GM23248 (cell line): Measurements from ENCODE around the gene ZDHHC20.

Experiments used
- EZH2 ChIP-seq: fragments of 200-600 bp; sonication (generic); IDR thresholded peaks from 2 replicates; pipeline ENCODE4 v1.6.1; 2018; ENCODE audit warnings: antibody characterized with exemption, mild to moderate bottlenecking; ENCODE audit not compliant: insufficient read depth, poor library complexity, severe bottlenecking
- EZH2phosphoT487 ChIP-seq: fragments of 200-600 bp; sonication (generic); IDR thresholded peaks from 2 replicates; pipeline ENCODE4 v1.6.1; 2018; ENCODE audit warnings: antibody characterized with exemption, moderate library complexity, mild to moderate bottlenecking, low read depth; ENCODE audit not compliant: insufficient read depth

- TF ChIP-seq EZH2phosphoT487 (no peak), EZH2 (no peak)
Observed at GRCh38 chr13:21341637-21342422, 117.3 kb downstream of the ZDHHC20 start.
